PC-3 (cell line): Measurements from ENCODE around the gene TFAM.

Source experiments
- EZH2 ChIP-seq: fragments of 300-600 bp; sonication (generic); IDR thresholded peaks from one replicate; pipeline ENCODE4 v1.6.1; 2017; ENCODE audit warnings: antibody characterized with exemption, mild to moderate bottlenecking, low read length; ENCODE audit not compliant: unreplicated experiment
- TF ChIP-seq, protein P1 (sequence below): fragments of 300-600 bp; sonication (generic); conservative IDR thresholded peaks from 2 replicates; pipeline ENCODE4 v1.5.1; 2017; ENCODE audit warnings: antibody characterized with exemption, low read depth, mild to moderate bottlenecking, low read length

GRCh38 chr10:58341422-58341821 lies 43.8 kb upstream of the TFAM start:
- TF ChIP-seq, protein P1, sequence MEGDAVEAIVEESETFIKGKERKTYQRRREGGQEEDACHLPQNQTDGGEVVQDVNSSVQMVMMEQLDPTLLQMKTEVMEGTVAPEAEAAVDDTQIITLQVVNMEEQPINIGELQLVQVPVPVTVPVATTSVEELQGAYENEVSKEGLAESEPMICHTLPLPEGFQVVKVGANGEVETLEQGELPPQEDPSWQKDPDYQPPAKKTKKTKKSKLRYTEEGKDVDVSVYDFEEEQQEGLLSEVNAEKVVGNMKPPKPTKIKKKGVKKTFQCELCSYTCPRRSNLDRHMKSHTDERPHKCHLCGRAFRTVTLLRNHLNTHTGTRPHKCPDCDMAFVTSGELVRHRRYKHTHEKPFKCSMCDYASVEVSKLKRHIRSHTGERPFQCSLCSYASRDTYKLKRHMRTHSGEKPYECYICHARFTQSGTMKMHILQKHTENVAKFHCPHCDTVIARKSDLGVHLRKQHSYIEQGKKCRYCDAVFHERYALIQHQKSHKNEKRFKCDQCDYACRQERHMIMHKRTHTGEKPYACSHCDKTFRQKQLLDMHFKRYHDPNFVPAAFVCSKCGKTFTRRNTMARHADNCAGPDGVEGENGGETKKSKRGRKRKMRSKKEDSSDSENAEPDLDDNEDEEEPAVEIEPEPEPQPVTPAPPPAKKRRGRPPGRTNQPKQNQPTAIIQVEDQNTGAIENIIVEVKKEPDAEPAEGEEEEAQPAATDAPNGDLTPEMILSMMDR = no peak
- TF ChIP-seq EZH2 = no peak
